HG02571 (cell line): ENCODE measurements around the gene EFNA5.

Experiments used
- ATAC-seq: cut with Tn5 transposase; IDR thresholded peaks from one replicate; pipeline ENCODE4 v1.9.1; 2021; ENCODE audit warnings: mild to moderate bottlenecking, moderate library complexity; ENCODE audit not compliant: unreplicated experiment

The EFNA5 gene

DNA sequence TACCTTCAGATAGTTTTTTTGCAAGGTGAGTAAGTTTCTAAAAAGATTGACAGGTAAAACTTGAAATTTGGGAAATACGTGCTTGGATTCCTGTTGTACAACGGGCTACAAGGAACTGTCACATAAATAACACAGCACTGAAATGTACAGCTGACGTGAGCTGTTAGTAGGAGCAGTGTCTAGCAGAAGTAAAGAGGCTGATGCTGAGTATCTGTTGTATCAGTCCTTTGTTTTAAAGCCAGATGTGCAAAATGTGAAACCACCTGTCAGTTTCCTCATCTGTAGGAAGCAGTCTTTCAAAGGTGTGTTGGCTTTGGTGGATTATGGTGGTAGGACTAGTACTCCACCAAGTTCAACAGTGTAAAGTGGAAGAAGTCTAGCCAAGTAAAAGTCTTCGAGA, 122.3 kb downstream of the EFNA5 start:
- no peak for ATAC-seq

DNA sequence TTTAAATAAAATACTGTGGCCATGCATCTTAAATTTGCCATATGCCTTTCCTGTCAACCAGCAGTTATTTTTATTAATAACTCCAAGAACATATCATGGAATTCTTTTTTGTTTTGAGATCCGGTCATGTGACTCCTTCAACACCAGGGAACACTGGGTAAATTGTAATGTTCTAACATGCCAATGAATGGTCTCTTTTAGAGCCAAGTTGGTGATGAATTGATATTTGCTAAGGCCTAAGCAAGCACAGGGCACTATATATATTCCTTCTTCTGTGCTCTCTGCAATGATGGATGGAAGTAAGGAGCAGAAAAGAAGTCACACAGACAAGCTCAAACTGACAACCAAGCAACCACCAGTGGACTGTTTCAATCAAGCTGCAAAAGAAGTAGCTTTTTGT, 124.0 kb downstream of the EFNA5 start:
- no peak for ATAC-seq

DNA sequence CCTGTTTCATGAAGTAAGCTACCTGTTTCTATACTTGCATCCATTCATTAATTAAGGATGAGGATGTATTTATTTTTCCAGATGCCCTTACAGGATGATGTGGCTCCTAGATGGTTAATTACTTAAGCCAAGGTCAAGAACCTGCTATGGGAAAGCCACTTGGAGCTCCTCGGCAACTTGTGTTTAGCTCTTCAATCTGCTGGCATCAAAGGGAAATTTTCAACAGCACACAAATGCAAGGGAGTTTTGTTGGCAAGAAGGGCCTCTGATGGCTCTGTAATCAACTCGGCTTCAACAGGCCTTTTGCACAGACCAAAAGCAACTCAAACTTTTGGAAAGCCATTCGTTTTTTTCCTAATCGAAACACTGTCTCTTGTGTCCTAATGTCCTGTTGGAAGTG, 125.3 kb downstream of the EFNA5 start:
- no peak for ATAC-seq

DNA sequence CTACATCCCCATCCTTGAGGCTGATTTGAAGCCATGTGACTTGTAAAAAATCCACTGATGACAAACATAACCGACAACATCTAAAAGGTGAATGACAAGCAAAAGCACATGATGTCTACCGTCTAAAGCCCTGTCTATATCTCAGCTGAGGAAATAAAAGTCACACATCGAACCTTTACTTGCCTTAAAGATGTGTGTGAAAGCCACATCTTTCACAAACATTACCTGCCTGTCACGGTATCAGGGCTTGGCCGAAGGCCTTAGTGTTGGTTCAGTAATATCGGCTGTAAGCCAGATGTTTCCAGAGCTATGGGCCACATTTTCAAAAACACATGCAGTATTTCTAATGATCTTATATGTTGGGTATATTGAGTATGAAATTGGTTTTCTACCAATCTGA, 125.8 kb downstream of the EFNA5 start:
- ATAC-seq = no peak

DNA sequence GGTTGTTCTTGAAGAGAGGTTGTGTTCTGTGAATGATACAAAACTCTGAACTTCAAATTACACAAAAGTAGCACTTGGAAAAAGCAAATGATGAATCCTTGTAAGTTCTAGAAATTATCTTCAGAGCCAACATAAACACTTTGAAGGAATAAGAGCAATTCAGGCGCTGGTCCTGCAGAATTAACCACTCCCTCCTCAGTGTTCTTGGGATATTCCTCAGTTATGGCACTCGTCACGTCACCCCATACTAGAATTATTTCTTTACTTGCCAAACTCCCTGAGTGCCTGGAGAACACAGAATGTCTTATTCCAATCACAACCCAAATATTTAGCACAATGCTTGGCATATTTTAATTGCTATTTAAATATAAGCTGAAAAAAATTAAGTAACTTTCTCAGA, 126.3 kb downstream of the EFNA5 start:
- ATAC-seq = no peak

DNA sequence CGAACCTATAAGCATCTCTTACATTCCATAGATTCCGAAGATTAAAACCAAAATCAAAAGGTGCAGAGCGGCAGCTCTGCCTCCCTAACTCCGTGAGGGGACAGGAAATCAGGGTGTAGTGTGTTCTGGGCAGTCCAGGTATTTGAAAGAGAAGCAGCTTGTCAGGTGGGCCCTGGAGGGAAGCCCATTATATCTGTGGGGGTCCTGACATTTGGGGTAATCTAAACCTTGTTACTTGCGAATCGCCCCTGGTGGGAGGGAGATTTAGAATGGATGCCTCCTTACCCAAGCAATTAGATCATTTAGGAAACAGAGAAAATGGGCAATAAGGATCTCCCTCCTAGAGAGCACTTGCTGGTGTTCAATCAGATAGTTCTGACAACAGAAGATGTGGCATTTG, 126.9 kb downstream of the EFNA5 start:
- no peak for ATAC-seq

GRCh38 chr5:107542831-107543231, 127.9 kb downstream of the EFNA5 start:
- no peak for ATAC-seq

GRCh38 chr5:107542428-107542827, 128.3 kb downstream of the EFNA5 start:
- ATAC-seq = no peak

DNA sequence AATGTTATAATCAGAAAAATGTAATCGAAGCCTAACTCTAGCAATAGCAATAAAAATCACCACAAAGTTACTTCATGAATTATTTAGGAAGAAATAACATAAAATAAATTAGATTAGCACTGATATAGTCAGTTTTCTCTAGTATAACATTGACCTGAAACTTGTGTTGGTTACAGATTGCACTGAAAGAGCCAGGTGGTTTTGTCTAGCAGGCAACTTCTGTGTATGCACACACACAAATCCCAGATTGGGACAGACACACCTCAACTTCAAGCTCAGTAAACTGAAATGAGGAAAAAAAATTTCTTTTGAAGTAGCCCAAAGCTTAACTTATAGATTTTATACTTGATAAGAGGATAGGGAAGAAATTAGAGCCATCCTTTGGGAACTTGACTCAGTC, 129.3 kb downstream of the EFNA5 start:
- no peak for ATAC-seq

GRCh38 chr5:107539726-107540330, 130.9 kb downstream of the EFNA5 start:
- no peak for ATAC-seq

- ATAC-seq = no peak
These were observed 131.8 kb downstream of the EFNA5 start for GRCh38 chr5:107538805-107539445.

- ATAC-seq = no peak
These were observed 132.4 kb downstream of the EFNA5 start for GRCh38 chr5:107538331-107538730.

GRCh38 chr5:107535849-107536248, 134.9 kb downstream of the EFNA5 start:
- no peak for ATAC-seq

GRCh38 chr5:107533910-107534876, 136.5 kb downstream of the EFNA5 start:
- no peak for ATAC-seq

- no peak for ATAC-seq
These were observed 137.8 kb downstream of the EFNA5 start for GRCh38 chr5:107532916-107533315.

- no peak for ATAC-seq
These were observed 138.4 kb downstream of the EFNA5 start for GRCh38 chr5:107532169-107532878.

DNA sequence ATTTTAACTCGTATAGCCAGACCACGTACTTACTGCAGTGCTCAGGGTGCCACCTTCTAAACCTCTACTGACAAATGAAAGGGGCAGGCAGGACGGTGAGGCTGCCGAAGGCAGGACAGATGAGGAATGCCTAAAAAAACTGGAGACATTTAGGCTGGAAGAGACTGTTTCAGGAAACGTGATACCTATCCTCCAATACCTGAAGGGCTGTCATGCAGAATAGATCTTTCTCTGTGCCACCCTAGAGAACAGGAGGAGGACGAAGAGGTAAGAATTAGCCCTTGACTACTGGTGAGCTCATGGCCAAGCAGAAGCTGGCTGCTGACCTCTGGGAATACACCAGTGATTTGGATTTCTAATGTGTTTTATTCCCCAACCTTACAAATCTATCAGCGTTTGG, 139.4 kb downstream of the EFNA5 start:
- no peak for ATAC-seq

DNA sequence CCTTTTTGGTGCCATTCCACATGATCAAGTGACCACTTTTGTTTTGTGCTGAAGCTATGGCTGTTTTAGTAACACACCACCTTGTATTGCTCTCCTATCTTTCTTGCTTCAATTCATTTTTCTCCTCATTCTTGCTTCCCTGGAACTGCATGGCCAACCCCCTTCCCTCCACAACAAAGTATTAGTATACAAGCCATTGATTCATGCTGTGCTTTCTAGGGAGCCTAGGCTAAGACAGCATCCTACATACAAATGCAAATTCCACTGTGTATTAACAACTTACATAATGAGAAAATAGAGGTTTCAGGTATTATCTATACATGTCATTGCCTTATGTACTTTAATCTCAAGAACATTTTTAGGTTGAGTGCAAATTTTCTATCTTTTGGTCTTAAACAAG, 141.1 kb downstream of the EFNA5 start:
- ATAC-seq = no peak

DNA sequence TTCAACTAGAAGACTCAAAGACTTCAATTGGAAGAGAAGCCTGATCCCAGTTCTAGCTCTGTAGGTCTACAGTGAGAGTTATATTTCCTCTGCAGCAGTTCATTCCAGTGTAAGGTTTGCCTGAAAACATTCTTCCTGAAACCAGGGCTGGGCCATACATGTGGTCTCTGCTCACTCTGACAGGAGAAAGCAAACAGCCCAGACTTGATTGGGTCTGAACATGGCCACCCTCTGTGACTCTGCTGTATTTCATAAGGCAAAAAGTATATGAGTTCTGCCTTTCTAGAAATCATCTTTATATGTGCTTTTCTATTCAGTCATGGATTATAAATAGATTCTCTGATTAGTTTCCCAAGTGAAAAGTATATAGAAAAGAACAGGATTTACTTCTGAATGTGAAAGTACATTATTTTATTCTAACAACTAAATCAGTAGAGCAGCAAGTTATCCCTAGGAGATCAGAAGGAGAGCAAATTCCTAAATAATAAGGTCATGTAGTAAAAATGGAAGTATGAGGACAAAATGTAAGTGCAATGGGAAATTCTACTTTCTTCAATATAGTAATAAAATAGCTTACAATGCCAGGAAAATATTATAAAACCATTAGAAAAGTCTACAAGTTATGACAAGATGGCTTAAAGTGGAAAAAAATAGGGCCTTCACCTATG, 144.3 kb downstream of the EFNA5 start:
- no peak for ATAC-seq

DNA sequence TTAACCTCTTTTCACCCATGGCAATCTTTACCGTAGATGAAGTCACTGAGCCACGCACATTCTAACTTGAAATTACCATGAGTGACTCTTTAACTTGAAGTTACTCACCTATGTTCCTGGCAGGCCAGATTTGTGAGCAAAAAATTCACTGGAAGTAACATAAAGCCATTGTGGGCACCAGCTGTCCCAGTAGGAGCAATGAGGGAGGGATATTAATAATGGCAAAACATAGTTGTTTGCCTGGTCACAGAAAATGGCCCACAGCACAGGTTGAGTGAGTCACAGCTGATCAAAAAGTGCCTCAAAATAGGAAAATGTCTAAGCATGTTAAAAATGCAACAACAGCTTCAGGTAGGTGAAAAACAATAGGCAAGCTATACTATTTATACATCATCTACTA, 146.6 kb downstream of the EFNA5 start:
- no peak for ATAC-seq
